ENCODE data around the gene ZFHX2. TPM values are rescaled to one million over a fixed set of nuclear protein-coding genes. Genes with fewer than 3 reads are reported as not detected.
A peak's percentile ranks its signal among the peaks of the same experiment; 100 is the strongest.

Gene ZFHX2
- total RNA-seq, 1 donor from 2014 or later: 0.81 TPM

DNA sequence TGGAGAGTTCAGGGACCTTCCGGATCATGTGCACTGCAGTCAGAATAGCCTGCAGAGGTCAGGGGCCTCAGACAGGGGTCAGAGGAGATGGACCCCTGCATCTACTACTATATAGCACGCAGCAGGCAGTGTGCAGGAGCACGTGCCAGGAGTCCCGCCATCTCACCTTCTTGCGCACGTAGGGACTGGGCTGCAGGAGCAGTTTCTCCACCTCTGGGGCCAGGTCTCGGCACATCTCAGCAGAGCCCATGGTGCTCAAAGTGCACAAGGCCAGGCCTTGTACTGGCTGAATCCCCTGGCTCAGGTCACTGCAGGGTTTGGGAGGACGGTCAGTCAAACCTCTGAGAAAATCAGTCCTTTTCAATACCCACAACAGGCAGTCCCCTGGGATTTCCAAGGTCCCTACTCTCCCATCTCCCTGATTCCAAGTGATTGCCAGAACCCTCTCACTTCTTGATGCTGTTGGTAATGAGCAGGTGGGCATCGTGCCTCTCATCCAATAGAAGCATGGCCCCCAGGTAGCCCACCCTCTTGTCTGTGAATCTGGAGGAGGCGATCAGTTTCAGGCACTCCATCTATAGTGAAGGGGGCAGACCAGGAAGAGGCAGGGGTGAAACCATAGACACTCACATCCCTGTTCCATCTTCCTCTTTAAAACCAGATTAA, 14.7 kb upstream of the ZFHX2 start:
- no peak for TF ChIP-seq CTCF (conservative IDR thresholded peaks at IDR 0.05; ENCODE audit: low read depth, low read length)

GRCh38 chr14:23565626-23566025, 14.1 kb upstream of the ZFHX2 start:
- TF ChIP-seq CTCF (conservative IDR thresholded peaks at IDR 0.05; ENCODE audit: low read depth, low read length): no peak
- H3K4me3 ChIP-seq (ENCODE audit: low read depth, low read length): no peak overlapping the region
- no peak for DNase-seq (ENCODE audit: low read depth)

More for the DNA sequence above, 14.7 kb upstream of the ZFHX2 start:
- peak overlapping the region; percentile 81 for H3K4me3 ChIP-seq (ENCODE audit: low read depth, low read length)
- no peak for DNase-seq (ENCODE audit: low read depth)

DNA sequence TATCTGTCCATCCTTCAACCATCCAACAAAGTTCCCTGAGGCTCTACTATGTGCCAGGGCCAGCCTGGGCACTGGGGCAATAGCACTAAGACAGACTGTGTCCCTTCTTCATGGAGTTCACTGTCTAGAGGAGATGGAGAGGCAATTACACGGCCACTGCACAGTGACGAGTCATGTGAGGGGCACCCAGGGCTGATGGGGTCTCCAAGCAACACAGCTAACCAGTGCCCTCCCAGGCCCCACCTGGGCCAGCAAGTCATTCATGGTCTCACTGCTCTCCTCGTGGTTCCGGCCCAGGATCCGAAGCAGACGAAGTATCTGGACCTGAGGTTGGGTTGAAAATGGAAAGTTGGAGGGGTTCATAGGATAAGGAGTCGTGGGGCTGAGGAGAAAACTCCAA, 13.3 kb upstream of the ZFHX2 start:
- no peak overlapping the region for H3K4me3 ChIP-seq (ENCODE audit: low read depth, low read length)
- no peak for DNase-seq (ENCODE audit: low read depth)
- TF ChIP-seq CTCF (conservative IDR thresholded peaks at IDR 0.05; ENCODE audit: low read depth, low read length): no peak

GRCh38 chr14:23564181-23564812, 12.7 kb upstream of the ZFHX2 start:
- TF ChIP-seq CTCF (conservative IDR thresholded peaks at IDR 0.05; ENCODE audit: low read depth, low read length): no peak
- H3K4me3 ChIP-seq (ENCODE audit: low read depth, low read length): no peak overlapping the region
- DNase-seq (ENCODE audit: low read depth): no peak

DNA sequence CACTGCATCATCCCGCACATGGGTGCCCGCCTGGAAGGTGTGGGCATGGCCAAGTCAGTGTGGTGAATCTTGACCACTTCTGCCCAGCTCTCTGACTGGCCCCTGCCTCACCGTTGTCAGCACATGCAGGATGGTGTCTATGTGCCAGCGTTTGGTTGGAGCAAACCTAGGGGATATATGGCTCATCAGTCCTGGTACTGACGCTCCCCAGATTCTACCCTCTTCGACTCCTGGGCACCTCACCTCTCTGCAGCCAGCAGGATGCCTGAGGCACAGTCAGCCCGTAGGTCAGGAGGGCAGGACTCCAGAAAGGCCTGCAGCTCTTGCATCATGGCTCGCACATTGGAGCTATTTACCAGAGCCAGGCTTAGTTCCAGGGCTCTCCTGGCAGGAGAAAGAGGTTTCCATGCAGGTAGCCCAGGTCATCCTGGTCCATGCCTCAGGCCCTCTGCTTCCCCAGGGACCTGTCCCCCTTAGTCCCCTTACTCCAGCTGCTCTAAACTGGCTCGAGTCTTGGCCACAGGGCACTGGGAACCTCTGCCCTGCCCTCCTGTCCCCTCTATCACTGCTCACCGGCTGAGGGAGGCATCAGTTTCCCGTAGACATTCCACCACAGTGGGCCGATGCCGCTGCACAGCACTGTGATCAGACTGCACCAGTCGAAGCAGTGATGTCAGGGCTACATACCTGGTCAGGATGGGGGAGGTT, 12.1 kb upstream of the ZFHX2 start:
- H3K4me3 ChIP-seq (ENCODE audit: low read depth, low read length): no peak overlapping the region
- no peak for DNase-seq (ENCODE audit: low read depth)
- no peak for TF ChIP-seq CTCF (conservative IDR thresholded peaks at IDR 0.05; ENCODE audit: low read depth, low read length)

DNA sequence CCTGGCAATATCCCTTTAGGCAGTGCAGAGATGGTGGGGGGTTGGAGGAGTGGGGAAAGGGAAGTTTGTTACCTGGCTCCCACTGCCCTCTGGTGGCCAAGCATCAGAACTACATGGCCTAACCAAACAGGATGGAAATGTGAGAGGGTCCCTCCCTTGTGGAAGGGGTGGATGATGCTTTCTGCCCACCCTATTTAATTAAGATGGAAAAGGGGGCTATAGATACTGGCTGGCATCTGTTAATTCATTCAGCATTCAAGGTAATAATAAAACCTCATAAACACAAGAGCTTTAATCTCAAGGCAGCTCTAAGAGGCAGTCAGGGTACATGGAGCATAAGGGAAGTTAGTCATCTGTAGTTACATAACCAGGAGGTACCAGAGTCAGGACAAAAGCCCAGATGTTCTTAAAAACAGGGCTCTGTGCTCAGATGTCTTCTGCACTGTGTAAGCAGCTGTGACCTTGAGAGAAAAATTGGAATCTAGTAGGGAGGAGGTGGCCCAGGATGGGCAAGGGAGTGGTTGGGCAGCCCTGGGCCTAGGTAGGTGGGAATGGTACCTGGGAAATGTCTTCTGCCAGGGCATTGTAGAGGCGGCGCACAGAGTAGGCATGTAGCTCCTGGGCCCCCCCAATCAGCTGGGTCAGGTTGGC, 11.4 kb upstream of the ZFHX2 start:
- H3K4me3 ChIP-seq (ENCODE audit: low read depth, low read length): no peak overlapping the region
- TF ChIP-seq CTCF (conservative IDR thresholded peaks at IDR 0.05; ENCODE audit: low read depth, low read length): peak; percentile 96
- DNase-seq (ENCODE audit: low read depth): no peak
